BLaER1 (cell line): ENCODE results near the gene TJP1.
"Not testable (repeated sequence)": the region's sequence is repeated elsewhere in the genome, so short reads cannot be mapped to it uniquely, and the experiment has no call there.

Experiments used
- H3K27ac ChIP-seq: shearing (Covaris generic); formaldehyde crosslinking; 2 replicates; pipeline ENCODE4 v1.8.1; 2022
- H3K27me3 ChIP-seq: shearing (Covaris generic); formaldehyde crosslinking; 2 replicates; pipeline ENCODE4 v1.8.1; 2022
- H3K36me3 ChIP-seq: shearing (Covaris generic); formaldehyde crosslinking; 2 replicates; pipeline ENCODE4 v1.8.1; 2022
- H3K4me1 ChIP-seq: shearing (Covaris generic); formaldehyde crosslinking; 2 replicates; pipeline ENCODE4 v1.8.1; 2022
- H3K4me2 ChIP-seq: shearing (Covaris generic); formaldehyde crosslinking; 2 replicates; pipeline ENCODE4 v1.8.1; 2022
- H3K4me3 ChIP-seq: shearing (Covaris generic); formaldehyde crosslinking; 2 replicates; pipeline ENCODE4 v1.8.1; 2022
- H3K9ac ChIP-seq: shearing (Covaris generic); formaldehyde crosslinking; 2 replicates; pipeline ENCODE4 v1.8.1; 2022
- H3K9me3 ChIP-seq: shearing (Covaris generic); formaldehyde crosslinking; 2 replicates; pipeline ENCODE4 v1.8.1; 2022
- H4K20me1 ChIP-seq: shearing (Covaris generic); formaldehyde crosslinking; 2 replicates; pipeline ENCODE4 v1.8.1; 2022
- Cebpa-rat ChIP-seq: shearing (Covaris generic); IDR thresholded peaks from 2 replicates; pipeline ENCODE4 v1.8.1; 2022

TJP1 gene

GRCh38 chr15:29680465-29681165 is 141.7 kb downstream of the TJP1 start:
- Histone ChIP-seq H3K27me3 (peaks cover 19% of the 10 kb centered on the region), H4K20me1 (peaks cover 16% of the 10 kb centered on the region), H3K4me2 (no peak overlapping the region), H3K4me3 (no peak overlapping the region), H3K9me3 (no peaks in the 10 kb centered on the region), H3K36me3 (no peaks in the 10 kb centered on the region), H3K27ac (no peak overlapping the region), H3K4me1 (peaks cover 31% of the 10 kb centered on the region), H3K9ac (no peak overlapping the region)
- TF ChIP-seq Cebpa-rat: no peak

- H4K20me1 ChIP-seq: peaks cover 18% of the 10 kb centered on the region
- H3K27ac ChIP-seq: no peak overlapping the region
- no peaks in the 10 kb centered on the region for H3K36me3 ChIP-seq
- H3K4me3 ChIP-seq: no peak overlapping the region
- H3K4me2 ChIP-seq: peak overlapping the region; percentile 79; the same call in 1 of the 2 replicates
- H3K9me3 ChIP-seq: no peaks in the 10 kb centered on the region
- H3K9ac ChIP-seq: no peak overlapping the region
- H3K27me3 ChIP-seq: peaks cover 21% of the 10 kb centered on the region
- peaks cover 39% of the 10 kb centered on the region for H3K4me1 ChIP-seq
- no peak for TF ChIP-seq Cebpa-rat
Observed at GRCh38 chr15:29678504-29679034, 143.7 kb downstream of the TJP1 start.

GRCh38 chr15:29677871-29678461 is 144.3 kb downstream of the TJP1 start:
- no peak overlapping the region for H3K9ac ChIP-seq
- H3K4me3 ChIP-seq: no peak overlapping the region
- H3K4me1 ChIP-seq: peaks cover 39% of the 10 kb centered on the region
- H3K27me3 ChIP-seq: peaks cover 21% of the 10 kb centered on the region
- peak overlapping the region; percentile 79 for H3K4me2 ChIP-seq
- no peaks in the 10 kb centered on the region for H3K36me3 ChIP-seq
- no peak overlapping the region for H3K27ac ChIP-seq
- H3K9me3 ChIP-seq: no peaks in the 10 kb centered on the region
- H4K20me1 ChIP-seq: peaks cover 18% of the 10 kb centered on the region
- TF ChIP-seq Cebpa-rat: no peak

- peak overlapping the region; percentile 79 for H3K4me2 ChIP-seq
- H3K4me1 ChIP-seq: peaks cover 39% of the 10 kb centered on the region
- peaks cover 18% of the 10 kb centered on the region for H4K20me1 ChIP-seq
- no peak for TF ChIP-seq Cebpa-rat
- H3K9me3 ChIP-seq: no peaks in the 10 kb centered on the region
- H3K27me3 ChIP-seq: peaks cover 21% of the 10 kb centered on the region
- H3K27ac ChIP-seq: no peak overlapping the region
- H3K4me3 ChIP-seq: no peak overlapping the region
- no peak overlapping the region for H3K9ac ChIP-seq
- H3K36me3 ChIP-seq: no peaks in the 10 kb centered on the region
Observed at GRCh38 chr15:29677455-29677854, 144.8 kb downstream of the TJP1 start.

GRCh38 chr15:29676961-29677402 is 145.3 kb downstream of the TJP1 start:
- H3K27ac ChIP-seq: no peak overlapping the region
- H3K36me3 ChIP-seq: no peaks in the 10 kb centered on the region
- H3K9ac ChIP-seq: no peak overlapping the region
- no peaks in the 10 kb centered on the region for H3K9me3 ChIP-seq
- peaks cover 43% of the 10 kb centered on the region for H3K4me1 ChIP-seq
- TF ChIP-seq Cebpa-rat: no peak
- H3K4me2 ChIP-seq: peak overlapping the region; percentile 79
- H3K4me3 ChIP-seq: no peak overlapping the region
- peaks cover 18% of the 10 kb centered on the region for H4K20me1 ChIP-seq
- peaks cover 21% of the 10 kb centered on the region for H3K27me3 ChIP-seq

GRCh38 chr15:29676374-29676960 is 145.8 kb downstream of the TJP1 start:
- not testable (repeated sequence) for H3K36me3 ChIP-seq, H3K27ac ChIP-seq, H3K9me3 ChIP-seq, H3K9ac ChIP-seq
- H3K27me3 ChIP-seq: peaks cover 21% of the 10 kb centered on the region
- peak overlapping the region; percentile 27; the same call in 1 of the 2 replicates for H3K4me3 ChIP-seq
- H3K4me1 ChIP-seq: peaks cover 48% of the 10 kb centered on the region
- H4K20me1 ChIP-seq: peaks cover 18% of the 10 kb centered on the region
- H3K4me2 ChIP-seq: peak overlapping the region; percentile 79
- TF ChIP-seq Cebpa-rat: peak; percentile 50; the same call in 1 of the 2 replicates

GRCh38 chr15:29675791-29676301 is 146.4 kb downstream of the TJP1 start:
- Histone ChIP-seq H3K9me3 (no peaks in the 10 kb centered on the region), H3K4me3 (peak overlapping the region; percentile 27), H3K4me2 (peak overlapping the region; percentile 79), H3K27me3 (peaks cover 21% of the 10 kb centered on the region), H3K27ac (no peak overlapping the region), H4K20me1 (peaks cover 18% of the 10 kb centered on the region), H3K36me3 (no peaks in the 10 kb centered on the region), H3K4me1 (peaks cover 55% of the 10 kb centered on the region), H3K9ac (no peak overlapping the region)
- TF ChIP-seq Cebpa-rat: no peak

GRCh38 chr15:29674661-29675533 is 147.4 kb downstream of the TJP1 start:
- Histone ChIP-seq H3K27ac (no peak overlapping the region), H3K4me2 (peak overlapping the region; percentile 79), H3K9me3 (no peaks in the 10 kb centered on the region), H3K27me3 (peaks cover 21% of the 10 kb centered on the region), H3K4me3 (peak overlapping the region; percentile 53; the same call in 1 of the 2 replicates), H4K20me1 (peaks cover 18% of the 10 kb centered on the region), H3K9ac (no peak overlapping the region), H3K36me3 (no peaks in the 10 kb centered on the region), H3K4me1 (peaks cover 56% of the 10 kb centered on the region)
- TF ChIP-seq Cebpa-rat: no peak
